ENCODE results near the gene RAMP2.

DNA sequence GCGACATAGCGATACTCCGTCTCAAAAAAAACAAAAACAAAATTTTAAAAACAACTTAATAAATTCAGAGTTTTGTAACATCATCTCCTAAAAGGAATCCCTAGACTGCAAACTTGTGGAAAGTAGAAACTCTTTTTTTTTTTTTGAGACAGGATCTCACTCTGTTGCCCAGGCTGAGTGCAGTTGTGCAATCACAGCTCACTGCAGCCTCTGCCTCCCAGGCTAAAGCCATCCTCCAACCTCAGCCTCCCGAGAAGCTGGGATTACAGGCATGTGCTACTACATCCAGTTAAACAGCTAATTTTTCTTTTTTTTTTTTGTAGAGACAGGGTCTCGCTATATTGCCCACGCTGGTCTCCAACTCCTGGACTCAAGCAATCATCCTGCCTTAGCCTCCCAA lies 35.9 kb upstream of the RAMP2 start:
- no peak for TF ChIP-seq NFYB (CRISPR knock-in tag; conservative IDR thresholded peaks at IDR 0.05; ENCODE audit: low read depth)
- TF ChIP-seq, protein P1, sequence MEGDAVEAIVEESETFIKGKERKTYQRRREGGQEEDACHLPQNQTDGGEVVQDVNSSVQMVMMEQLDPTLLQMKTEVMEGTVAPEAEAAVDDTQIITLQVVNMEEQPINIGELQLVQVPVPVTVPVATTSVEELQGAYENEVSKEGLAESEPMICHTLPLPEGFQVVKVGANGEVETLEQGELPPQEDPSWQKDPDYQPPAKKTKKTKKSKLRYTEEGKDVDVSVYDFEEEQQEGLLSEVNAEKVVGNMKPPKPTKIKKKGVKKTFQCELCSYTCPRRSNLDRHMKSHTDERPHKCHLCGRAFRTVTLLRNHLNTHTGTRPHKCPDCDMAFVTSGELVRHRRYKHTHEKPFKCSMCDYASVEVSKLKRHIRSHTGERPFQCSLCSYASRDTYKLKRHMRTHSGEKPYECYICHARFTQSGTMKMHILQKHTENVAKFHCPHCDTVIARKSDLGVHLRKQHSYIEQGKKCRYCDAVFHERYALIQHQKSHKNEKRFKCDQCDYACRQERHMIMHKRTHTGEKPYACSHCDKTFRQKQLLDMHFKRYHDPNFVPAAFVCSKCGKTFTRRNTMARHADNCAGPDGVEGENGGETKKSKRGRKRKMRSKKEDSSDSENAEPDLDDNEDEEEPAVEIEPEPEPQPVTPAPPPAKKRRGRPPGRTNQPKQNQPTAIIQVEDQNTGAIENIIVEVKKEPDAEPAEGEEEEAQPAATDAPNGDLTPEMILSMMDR (IDR thresholded peaks at IDR 0.05) = no peak
